ENCODE results near the gene IGLL5. TPM values are rescaled to one million over a fixed set of nuclear protein-coding genes. Genes with fewer than 3 reads are reported as not detected.

Gene IGLL5
- total RNA-seq, 3 donors from 2014 or later, result 0.79 TPM; not detected in 2

DNA sequence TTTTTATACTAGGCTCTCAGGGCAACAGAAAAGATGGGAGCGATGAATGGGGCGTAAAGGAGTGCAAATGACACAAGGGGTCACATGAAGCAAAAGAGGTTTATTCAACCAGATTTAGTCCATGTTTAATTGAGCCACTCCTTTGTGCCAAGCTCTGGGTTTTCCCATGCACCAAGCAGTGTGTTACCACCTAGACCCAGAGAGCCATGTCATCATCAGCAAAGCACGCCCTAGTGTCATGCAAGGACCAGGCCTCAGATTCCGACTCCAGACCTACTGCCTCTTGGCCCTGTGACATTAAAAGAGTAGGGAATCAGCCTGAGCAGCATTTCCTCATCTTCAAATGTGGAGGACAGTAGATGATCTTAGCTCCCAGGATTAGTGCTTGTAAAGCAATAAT is 1.1 kb upstream of the IGLL5 start:
- ATAC-seq (no peak), DNase-seq (no peak)
- H3K27me3 Mint-ChIP-seq (ENCODE audit: low read depth), result peaks cover 8% of the 10 kb centered on the region

DNA sequence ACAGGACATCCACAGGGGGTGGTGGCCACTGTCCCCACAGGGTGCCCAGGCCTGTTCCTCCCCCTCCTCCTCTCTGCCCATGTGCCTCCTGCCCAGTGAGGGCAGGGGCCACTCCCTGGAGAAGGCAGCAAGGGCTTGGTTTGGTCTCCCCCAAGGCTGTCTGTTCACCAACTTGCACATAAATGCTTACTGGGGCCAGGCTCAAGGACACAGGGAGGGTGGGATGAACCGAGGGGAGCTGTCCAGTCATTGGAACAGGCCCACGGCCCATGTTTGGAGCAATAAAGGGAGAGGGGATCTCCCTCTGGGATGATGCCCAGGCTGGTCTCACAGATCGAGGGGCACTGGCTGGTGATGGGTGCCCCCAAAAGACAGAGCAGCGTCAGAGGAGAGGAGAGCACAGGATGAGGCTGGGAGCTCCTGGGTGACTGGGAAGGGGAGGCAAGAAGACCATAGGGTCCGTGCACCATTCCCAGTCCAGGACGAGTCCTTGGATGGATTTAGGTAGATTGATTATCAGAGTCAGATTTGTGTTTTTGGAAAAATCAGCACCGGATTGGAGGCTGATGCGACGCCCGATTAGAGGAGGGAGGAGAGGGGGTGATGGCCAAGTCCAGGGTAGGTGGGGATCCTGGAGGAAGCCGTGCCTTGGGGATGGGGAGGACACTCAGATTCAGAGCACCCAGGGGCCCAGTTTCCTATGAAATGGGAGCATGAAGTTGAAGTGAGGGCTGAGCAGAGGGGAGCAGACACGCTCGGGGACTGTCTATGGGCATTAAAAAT is 1.1 kb downstream of the IGLL5 start:
- no peaks in the 10 kb centered on the region for H3K9me3 Mint-ChIP-seq
- ATAC-seq, result no peak
- peak overlapping the region; percentile 61 for H3K4me3 Mint-ChIP-seq
- DNase-seq, result no peak
- peaks cover 5% of the 10 kb centered on the region for H3K4me1 Mint-ChIP-seq (ENCODE audit: low read depth)
- no peaks in the 10 kb centered on the region for H3K36me3 Mint-ChIP-seq (ENCODE audit: insufficient read depth)
- H3K27me3 Mint-ChIP-seq (ENCODE audit: low read depth), result peaks cover 8% of the 10 kb centered on the region

More for the DNA sequence above, 1.1 kb upstream of the IGLL5 start:
- Mint-ChIP-seq H3K36me3 (ENCODE audit: insufficient read depth) (no peaks in the 10 kb centered on the region), H3K4me1 (ENCODE audit: low read depth) (peaks cover 7% of the 10 kb centered on the region), H3K9me3 (no peaks in the 10 kb centered on the region), H3K4me3 (no peak overlapping the region)

DNA sequence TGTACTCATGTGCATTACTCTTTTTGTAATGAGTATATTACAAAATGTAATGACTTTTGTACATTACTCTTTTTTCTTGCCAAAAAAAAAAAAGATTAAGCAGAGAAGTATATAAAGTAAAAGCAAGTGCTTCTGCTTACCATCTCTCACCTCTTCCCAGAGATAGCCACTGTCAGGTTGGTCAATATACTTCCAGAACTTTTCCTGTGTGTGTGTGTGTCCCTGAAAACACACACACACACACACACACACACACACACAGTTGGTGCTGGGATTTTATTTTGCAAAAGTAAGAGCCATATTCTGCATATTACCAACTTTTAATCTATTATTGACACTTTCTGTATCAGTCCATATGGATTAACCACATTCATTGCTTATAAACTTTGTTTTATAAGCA is 2.5 kb downstream of the IGLL5 start:
- Mint-ChIP-seq H3K27me3 (ENCODE audit: low read depth) (peaks cover 8% of the 10 kb centered on the region), H3K4me3 (no peak overlapping the region), H3K4me1 (ENCODE audit: low read depth) (no peaks in the 10 kb centered on the region), H3K9me3 (no peaks in the 10 kb centered on the region), H3K36me3 (ENCODE audit: insufficient read depth) (no peaks in the 10 kb centered on the region)
- DNase-seq, result no peak
- no peak for ATAC-seq

DNA sequence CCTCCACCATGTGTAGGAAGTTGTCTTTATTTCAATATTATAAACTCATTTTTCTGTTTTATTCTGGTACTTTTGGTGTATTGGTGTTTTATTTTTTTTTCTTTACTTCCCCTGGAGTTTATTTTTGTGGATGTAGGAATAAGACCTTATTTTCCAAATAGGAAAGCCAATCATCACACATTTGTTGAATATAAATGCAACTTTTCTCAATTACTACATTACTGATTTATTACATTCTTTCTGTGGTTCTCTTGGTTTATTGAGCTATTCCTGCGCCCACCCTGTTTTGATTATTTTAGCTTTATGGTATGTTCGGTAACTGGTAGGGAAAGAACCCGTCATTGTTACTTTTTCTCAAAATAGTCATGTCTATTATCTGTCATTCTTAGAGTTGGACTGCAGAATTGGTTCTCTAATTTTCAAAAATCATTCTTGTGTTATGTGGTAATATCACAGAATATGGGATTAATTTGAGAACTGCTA is 3.6 kb downstream of the IGLL5 start:
- Mint-ChIP-seq H3K4me3 (peak overlapping the region; percentile 14), H3K9me3 (no peaks in the 10 kb centered on the region), H3K4me1 (ENCODE audit: low read depth) (no peaks in the 10 kb centered on the region), H3K27me3 (ENCODE audit: low read depth) (peaks cover 13% of the 10 kb centered on the region), H3K36me3 (ENCODE audit: insufficient read depth) (no peaks in the 10 kb centered on the region)
- ATAC-seq (no peak), DNase-seq (no peak)

DNA sequence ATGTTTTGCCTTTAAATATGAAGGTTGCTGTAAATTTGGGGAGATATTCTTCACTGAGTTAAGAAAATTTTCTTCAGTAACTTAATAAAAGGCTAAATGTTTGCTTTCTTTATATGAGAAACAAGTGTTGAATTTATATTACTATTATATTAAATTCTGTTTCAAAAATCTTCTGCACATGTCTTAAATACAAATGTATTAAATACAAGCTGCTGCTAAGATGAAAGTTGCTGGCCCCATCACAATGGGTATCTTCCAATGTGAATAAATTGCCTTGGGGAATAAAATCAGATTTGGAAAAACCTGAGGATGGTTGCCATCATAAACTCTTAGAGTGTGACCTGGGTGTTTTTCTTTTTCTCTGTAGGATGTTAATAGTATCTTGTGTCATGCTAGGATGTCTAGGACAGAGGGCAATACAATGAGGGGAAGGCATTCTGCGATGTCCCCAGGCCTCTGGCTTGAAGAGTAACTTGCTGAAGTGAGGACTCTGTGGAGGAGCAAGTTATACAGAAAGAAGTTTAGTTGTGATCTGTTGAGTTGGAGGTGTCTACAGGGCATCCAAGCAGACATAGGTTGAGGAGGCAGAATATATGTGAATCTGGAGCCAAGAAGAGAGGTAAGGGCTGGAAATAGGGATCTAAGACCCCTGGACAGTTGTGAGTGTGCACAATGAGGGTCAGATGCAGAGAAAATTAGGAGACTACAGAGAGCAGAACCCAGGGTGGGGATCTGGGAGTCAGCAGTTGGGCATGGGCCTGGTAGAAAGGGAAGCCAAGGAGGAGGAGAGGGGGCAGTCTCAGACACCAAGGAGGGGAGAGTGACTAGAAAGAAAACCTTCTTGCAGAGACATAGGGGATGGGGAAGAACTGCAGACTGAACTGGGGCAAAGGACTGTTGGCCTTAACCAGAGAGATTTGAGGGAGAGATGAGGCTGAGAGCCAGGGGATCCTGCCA is 4.8 kb downstream of the IGLL5 start:
- no peak overlapping the region for H3K4me3 Mint-ChIP-seq
- ATAC-seq (no peak), DNase-seq (no peak)
- no peaks in the 10 kb centered on the region for H3K36me3 Mint-ChIP-seq (ENCODE audit: insufficient read depth)
- H3K4me1 Mint-ChIP-seq (ENCODE audit: low read depth), result no peaks in the 10 kb centered on the region
- H3K9me3 Mint-ChIP-seq, result no peaks in the 10 kb centered on the region
- H3K27me3 Mint-ChIP-seq (ENCODE audit: low read depth), result peaks cover 13% of the 10 kb centered on the region

DNA sequence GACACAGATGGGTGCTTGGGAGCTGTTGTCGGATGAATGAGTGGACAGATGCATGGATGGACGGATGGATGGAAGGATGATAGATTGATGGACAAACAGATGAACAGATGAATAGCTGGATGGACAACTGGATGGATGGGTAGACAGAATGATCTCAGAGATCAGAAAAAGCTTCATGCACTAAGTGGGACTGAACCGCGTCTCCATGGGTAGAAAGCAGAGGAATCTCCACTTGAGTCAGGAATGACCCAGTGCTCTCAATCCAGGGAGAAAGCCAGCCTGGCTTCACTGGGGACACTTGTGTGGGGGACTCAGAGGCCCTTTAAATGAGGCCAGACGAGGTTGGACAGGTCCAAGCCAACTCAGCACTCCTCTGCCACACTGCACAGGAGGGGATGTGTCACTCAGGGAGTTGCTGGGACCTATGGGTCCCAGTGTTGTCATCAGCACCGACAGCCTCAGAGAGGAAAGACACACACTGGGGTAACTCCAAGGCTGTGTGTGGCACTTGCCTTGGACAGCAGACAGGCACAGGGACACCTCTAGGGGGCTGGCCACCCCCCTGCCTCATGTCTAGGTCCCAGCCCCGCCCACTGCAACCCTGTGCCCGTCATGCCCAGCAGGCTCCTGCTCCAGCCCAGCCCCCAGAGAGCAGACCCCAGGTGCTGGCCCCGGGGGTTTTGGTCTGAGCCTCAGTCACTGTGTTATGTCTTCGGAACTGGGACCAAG is 5.6 kb downstream of the IGLL5 start:
- peaks cover 13% of the 10 kb centered on the region for H3K27me3 Mint-ChIP-seq (ENCODE audit: low read depth)
- no peak for DNase-seq
- no peak for ATAC-seq
- no peaks in the 10 kb centered on the region for H3K9me3 Mint-ChIP-seq
- H3K4me3 Mint-ChIP-seq, result no peak overlapping the region
- H3K4me1 Mint-ChIP-seq (ENCODE audit: low read depth), result no peaks in the 10 kb centered on the region
- no peaks in the 10 kb centered on the region for H3K36me3 Mint-ChIP-seq (ENCODE audit: insufficient read depth)

DNA sequence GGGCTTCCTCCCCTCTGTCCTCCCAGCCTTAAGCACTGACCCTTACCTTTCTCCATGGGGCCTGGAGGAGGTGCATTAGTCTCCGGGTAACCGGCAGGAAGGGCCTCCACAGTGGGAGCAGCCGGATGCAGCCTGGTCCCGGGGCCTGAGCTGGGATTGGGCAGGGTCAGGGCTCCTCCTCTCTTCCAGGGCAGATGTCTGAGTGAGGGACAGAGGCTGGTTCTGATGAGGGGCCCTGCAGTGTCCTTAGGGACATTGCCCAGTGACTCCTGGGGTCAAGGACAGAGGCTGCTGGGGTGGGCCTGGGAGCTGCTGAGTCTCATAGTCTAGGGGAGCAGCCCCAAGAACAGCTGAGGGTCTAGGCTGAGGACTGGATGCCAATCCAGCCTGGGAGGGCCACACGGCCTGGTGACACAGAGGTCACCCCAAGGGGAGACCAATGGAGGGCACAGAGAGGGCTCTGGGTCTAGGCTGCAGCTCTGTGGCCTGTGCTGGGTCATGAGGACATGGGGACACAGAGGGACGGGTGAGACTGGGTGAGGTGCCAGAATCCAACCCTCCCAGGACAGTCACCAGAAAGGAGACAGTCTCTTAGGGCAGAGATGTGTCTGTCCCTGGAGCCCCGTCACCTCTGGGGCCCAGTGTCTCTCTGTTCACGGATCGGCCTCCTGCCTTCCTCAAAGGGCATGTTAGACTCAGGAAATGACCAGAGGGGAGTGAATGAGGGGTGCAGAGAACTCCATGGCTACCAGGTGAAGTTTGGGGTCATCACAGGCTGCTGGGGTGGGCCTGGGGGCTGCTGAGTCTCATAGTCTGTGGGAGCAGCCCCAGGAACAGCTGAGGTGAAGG is 6.5 kb downstream of the IGLL5 start:
- ATAC-seq, result no peak
- Mint-ChIP-seq H3K27me3 (ENCODE audit: low read depth) (peaks cover 8% of the 10 kb centered on the region), H3K4me1 (ENCODE audit: low read depth) (no peaks in the 10 kb centered on the region), H3K9me3 (no peaks in the 10 kb centered on the region), H3K36me3 (ENCODE audit: insufficient read depth) (no peaks in the 10 kb centered on the region), H3K4me3 (peak overlapping the region; percentile 7)
- no peak for DNase-seq

DNA sequence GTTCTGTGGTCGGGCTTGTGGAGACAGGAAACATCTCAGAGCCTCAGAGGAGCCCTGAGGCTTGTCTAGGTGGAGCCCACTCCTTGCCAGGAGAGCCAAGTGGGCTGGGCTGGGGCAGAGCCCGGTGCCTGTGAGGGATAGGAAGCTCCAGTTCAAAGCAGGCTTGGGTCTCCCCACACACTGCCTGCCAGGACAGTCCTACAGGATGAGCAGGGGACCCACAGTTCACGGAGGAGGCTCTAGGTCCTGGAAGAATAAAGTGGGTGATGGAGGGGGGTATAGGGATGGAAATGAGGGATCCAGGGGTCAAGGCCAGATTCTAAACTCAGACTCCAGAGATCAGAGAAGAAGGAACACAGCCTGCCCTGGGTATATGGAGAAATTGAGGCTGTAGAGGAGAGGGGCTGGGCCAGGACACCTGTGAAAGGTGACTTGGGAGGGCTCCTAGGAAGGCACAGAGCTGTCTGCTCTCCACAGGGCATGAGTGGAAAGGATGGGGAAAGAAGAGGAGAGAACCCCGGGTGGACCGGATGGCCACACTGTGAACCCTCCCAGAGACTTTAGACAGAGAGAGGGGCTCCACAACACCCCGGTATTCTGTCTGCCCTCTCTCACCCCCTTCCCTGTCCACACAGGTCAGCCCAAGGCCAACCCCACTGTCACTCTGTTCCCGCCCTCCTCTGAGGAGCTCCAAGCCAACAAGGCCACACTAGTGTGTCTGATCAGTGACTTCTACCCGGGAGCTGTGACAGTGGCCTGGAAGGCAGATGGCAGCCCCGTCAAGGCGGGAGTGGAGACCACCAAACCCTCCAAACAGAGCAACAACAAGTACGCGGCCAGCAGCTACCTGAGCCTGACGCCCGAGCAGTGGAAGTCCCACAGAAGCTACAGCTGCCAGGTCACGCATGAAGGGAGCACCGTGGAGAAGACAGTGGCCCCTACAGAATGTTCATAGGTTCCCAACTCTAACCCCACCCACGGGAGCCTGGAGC is 7.4 kb downstream of the IGLL5 start:
- peak overlapping the region; percentile 7 for H3K4me3 Mint-ChIP-seq
- H3K9me3 Mint-ChIP-seq, result no peaks in the 10 kb centered on the region
- no peak for DNase-seq

DNA sequence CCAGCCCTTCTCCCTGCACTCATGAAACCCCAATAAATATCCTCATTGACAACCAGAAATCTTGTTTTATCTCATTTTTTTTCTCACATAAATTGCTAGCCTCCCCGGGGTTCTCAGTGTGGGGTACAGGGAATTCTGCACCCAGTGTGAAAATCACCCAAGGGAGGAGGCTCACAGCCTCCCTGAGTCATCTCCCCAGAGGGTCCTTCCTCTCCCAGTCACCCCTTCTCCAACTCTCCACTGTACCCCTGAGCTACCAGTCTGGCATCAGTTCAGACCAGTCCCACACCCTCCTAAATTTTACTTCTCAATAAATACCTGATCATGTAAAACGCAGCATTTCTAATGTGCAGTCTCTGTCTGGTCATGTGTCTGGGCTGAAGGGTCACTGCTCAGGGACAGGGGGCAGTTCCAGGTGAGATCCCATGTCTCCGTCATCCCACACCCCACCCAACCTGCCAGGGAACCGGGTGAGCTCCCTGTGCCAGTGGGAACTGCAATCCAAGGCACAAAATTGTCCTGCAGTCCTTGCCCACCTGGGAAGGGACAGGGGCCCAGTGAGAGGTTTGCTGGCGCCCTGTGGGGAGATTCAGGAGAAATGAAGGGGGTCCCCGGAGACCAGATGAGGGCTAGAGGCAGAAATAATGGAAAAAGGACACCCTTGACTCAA is 8.3 kb downstream of the IGLL5 start:
- Mint-ChIP-seq H3K27me3 (ENCODE audit: low read depth) (peaks cover 8% of the 10 kb centered on the region), H3K4me3 (no peak overlapping the region), H3K36me3 (ENCODE audit: insufficient read depth) (no peaks in the 10 kb centered on the region), H3K9me3 (no peaks in the 10 kb centered on the region), H3K4me1 (ENCODE audit: low read depth) (no peaks in the 10 kb centered on the region)
- DNase-seq, result no peak
- no peak for ATAC-seq

More for the DNA sequence above, 7.4 kb downstream of the IGLL5 start:
- Mint-ChIP-seq H3K4me1 (ENCODE audit: low read depth) (no peaks in the 10 kb centered on the region), H3K27me3 (ENCODE audit: low read depth) (peaks cover 8% of the 10 kb centered on the region), H3K36me3 (ENCODE audit: insufficient read depth) (no peaks in the 10 kb centered on the region)
- no peak for ATAC-seq

DNA sequence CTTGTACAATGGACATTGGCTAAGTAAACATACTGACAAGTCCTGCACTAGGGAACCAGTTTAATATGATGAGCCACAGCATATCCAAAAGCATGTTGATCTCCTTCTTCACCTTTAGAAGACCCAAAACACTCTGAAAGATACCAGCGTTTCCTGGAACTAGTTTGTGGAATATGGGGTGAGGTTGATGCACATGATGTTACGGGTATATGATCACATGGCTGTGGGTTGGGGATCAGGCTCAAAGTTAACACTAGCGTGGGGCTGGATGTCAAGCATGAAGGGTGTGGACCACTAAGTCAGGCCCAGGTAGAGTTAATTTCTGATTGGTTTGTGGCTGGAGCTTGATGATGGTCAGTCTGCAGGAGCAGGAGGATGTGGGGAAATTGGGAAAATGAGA is 9.0 kb downstream of the IGLL5 start:
- Mint-ChIP-seq H3K4me1 (ENCODE audit: low read depth) (no peaks in the 10 kb centered on the region), H3K4me3 (no peak overlapping the region), H3K27me3 (ENCODE audit: low read depth) (peaks cover 5% of the 10 kb centered on the region), H3K9me3 (no peaks in the 10 kb centered on the region), H3K36me3 (ENCODE audit: insufficient read depth) (no peaks in the 10 kb centered on the region)
- ATAC-seq, result no peak
- no peak for DNase-seq

DNA sequence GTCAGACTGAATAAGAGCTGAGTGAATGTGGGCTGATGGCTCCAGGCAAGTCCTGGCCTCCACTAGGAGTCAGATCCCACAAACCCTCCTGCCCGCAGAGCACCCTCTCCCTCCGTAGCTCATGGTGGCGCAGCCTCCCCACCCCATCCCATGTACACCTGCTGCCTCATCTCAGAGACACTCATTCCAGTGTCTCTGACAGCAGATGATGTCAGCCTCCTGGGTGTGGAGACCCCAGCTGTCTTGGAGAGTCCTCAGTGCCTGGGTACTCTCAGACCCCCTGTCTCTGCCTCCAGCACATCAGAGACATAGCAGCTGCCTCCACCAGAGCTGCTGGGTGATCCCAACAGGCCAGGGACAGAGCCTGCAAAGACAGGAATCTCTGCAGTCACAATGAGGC is 9.5 kb downstream of the IGLL5 start:
- H3K4me1 Mint-ChIP-seq (ENCODE audit: low read depth), result no peaks in the 10 kb centered on the region
- no peak overlapping the region for H3K4me3 Mint-ChIP-seq
- H3K36me3 Mint-ChIP-seq (ENCODE audit: insufficient read depth), result no peaks in the 10 kb centered on the region
- H3K27me3 Mint-ChIP-seq (ENCODE audit: low read depth), result peaks cover 5% of the 10 kb centered on the region
- ATAC-seq (no peak), DNase-seq (no peak)
- no peaks in the 10 kb centered on the region for H3K9me3 Mint-ChIP-seq

DNA sequence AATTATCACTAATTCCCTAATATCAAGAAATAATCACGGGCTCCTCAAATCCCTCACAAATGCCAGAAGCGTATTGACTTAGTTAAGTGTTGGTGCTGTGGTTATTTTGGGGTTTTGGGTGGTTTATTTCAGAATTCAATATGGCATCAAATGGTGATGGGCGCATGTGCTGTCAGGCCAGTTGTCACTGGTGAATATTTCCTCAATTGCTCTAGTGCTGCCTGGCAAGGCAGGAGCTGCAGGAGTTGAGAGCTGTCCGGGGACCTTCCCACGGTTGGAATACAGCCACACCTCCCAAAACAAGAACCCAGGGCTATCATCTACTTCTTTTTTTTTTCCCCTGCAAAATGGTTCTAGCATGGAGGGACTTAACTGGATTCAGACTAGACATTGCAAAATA is 10.3 kb downstream of the IGLL5 start:
- ATAC-seq (no peak), DNase-seq (no peak)
- no peak overlapping the region for H3K4me3 Mint-ChIP-seq
- peaks cover 5% of the 10 kb centered on the region for H3K27me3 Mint-ChIP-seq (ENCODE audit: low read depth)
- no peaks in the 10 kb centered on the region for H3K36me3 Mint-ChIP-seq (ENCODE audit: insufficient read depth)
- no peaks in the 10 kb centered on the region for H3K4me1 Mint-ChIP-seq (ENCODE audit: low read depth)
- no peaks in the 10 kb centered on the region for H3K9me3 Mint-ChIP-seq

Data from activated T-cell treated with anti-CD3 and anti-CD28 coated beads, Interleukin-2, amount 50 U/mL, for 4 hours (primary cell).